OCI-M1 (cell line): Measurements from ENCODE around the gene TRIM58.

ENCODE experiments used
- DNase-seq: peaks from one replicate; lab custom pipeline; 2025; lab: John Stamatoyannopoulos, UW

Gene TRIM58

DNA sequence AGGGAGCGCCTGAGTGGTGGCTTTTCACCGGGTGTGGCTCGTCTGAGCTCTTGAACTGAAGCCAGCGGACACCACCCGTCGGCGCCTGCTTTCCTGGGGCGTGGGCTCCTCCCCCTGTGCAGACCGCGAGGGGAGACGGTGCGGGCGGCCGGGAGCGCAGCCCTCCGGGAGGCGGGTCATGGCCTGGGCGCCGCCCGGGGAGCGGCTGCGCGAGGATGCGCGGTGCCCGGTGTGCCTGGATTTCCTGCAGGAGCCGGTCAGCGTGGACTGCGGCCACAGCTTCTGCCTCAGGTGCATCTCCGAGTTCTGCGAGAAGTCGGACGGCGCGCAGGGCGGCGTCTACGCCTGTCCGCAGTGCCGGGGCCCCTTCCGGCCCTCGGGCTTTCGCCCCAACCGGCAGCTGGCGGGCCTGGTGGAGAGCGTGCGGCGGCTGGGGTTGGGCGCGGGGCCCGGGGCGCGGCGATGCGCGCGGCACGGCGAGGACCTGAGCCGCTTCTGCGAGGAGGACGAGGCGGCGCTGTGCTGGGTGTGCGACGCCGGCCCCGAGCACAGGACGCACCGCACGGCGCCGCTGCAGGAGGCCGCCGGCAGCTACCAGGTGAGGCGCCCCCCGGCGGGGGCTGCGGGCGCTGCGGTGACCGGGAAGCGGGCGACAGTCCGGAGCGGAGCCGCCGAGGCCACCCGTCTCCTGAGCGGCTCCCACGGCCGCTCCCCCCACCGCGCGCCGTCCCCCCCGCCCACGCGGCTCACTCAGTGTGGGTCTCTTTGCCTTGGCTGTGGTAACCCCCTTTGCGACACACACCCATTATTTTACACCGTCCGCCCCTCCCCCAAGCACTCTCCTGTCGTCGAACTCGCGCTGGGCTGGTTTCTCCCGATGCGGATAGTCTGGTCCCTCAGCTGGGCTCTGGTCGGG lies at the start of gene TRIM58:
Gene TRIM58, plus strand, starts transcription at position 119 of the 916 bp plus-strand sequence. Its CDS starts 60 bp downstream, at position 179.
- peak; percentile 94 for DNase-seq

GRCh38 chr1:247812637-247813036 lies 44.4 kb upstream of the TRIM58 start:
- no peak for DNase-seq

DNA sequence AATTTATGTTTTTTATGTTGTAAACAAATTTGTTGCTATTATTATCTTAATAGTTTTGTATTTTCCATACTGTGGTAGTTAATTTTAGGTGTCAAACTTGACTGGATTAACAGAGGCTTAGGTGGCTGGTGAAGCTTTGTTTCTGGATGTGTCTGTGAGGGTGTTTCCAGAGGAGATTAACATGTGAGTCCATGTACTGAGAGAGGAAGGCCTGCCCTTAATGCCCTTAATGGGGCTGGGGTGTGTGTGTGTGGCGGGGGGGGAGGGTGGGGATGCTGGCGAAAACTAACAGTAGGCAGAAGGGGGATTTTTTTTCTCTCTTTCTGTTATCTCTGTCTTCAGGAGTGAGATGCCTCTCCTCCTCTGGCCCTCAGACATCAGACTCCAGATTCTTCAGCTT lies 34.9 kb upstream of the TRIM58 start:
- no peak for DNase-seq

DNA sequence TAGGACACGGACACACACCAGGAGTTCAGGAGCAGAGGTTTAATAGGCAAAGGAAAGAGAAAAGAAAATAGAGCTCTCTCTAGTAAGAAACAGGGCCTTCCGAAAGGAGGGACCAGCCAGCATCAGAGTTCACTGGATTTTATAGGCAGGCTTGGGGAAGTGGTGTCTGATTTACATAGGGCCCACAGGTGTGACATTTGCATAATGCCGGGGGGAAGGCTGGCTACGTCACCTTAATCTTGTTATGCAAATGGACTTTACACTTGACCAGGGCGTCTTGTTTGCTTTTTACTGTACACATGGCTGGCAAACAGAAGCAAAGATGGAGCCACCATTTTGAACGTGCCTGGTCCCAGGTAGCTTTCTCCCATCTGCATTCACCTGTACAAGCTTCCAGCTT lies 33.0 kb upstream of the TRIM58 start, which contains the start of gene OR14A16:
Gene OR14A16, minus strand, starts transcription at position 97 of the 400 bp plus-strand sequence. CDS start 8,390 bp downstream, outside the sequence.
- DNase-seq = no peak

DNA sequence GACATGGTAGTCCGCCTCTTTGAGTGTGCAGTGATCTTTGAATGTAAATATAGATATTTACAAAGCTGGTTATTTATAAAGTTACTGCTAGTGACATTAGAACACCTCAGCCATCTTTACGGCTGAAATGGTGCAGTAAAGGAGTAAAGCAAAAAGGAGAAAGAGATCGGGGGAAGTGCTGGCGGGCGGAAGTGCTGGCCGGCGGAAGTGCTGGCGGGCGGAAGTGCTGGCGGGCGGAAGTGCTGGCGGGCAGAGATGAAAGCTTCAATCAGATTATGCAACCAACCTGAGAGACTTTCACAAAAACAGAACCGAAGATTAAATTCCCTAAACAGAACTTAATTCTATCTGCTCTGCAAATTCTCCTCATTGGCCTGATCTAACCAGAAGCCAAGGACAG lies 31.6 kb upstream of the TRIM58 start:
- no peak for DNase-seq

- no peak for DNase-seq
Measured at GRCh38 chr1:247829656-247830055, 27.3 kb upstream of the TRIM58 start.

- DNase-seq = no peak
Measured at GRCh38 chr1:247833601-247834000, 23.4 kb upstream of the TRIM58 start.

DNA sequence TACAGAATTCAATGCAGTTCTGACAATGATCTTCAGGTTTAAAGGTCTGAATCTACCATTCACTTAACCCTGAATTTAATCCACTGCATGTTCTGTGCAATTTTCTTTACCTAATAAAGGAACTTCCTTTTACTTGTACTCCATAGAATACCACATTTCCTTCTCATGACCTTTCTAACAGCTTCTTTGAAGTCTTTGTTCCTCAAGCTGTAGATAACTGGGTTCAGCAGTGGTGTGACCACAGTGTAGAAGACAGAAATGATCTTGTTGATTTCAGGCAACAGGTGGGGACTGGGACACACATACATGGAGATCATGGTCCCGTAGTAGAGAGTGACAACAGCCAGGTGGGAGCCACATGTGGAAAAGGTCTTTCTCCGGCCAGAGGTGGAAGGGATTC lies 16.2 kb upstream of the TRIM58 start:
- peak; percentile 43 for DNase-seq

GRCh38 chr1:247841796-247842195 lies 15.2 kb upstream of the TRIM58 start, which contains the start of gene OR11L1:
TSS of gene OR11L1 (minus strand) at chr1:247841896. CDS start at chr1:247841896, 0 bp downstream.
- no peak for DNase-seq

DNA sequence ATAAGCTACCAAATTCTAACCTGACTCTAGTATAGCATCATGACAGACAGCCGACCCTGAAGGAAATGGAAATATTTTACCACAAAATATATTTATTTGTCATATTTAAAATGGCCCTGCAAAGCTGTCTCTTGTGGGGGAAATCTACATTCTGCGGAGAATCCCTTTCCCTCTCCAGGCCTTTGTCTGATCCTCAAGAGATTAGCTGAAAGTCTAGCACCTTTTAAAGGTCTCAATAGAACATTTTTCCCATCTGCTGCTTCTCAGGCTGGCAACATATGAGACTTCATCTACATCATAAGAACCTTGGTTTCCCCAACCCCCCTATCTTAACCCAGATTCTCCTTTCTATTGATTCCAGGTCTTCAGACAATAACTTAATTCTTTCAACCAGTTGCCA lies 13.6 kb upstream of the TRIM58 start:
- no peak for DNase-seq

DNA sequence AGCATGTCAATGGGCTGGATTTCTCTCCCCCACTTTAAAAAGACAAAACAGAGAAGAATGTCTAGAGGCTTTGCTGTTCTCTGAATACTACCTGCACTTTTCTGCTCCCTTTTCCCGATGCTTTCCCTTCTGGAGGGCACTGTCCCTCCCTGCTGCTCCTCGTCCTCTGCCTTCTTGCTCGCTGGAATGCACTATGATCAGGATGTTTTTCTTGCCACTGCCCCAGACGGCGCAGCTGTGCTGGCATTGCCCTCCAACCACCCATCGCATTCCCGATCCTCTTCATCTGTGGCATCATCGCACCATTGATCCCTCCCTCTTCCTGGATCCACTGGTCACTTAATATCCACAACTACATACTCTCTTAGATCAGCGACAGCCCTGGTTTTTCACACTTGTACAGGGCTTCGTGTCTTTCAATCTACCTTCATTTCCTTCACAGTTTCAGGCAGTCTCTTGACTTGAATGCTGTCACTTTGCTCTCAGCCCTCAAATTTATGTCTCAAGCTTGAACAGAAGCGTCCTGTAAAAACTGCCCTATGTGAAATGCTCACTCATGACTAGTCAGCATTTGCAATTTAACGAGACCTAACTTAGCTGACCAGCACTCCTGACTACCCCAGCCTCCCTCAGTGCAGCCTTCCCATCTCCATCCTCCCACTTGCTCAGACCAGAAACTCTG lies 11.8 kb upstream of the TRIM58 start:
- no peak for DNase-seq

- DNase-seq = no peak
Measured at GRCh38 chr1:247845693-247846017, 11.3 kb upstream of the TRIM58 start.

GRCh38 chr1:247848346-247848745 lies 8.6 kb upstream of the TRIM58 start:
- DNase-seq = no peak

DNA sequence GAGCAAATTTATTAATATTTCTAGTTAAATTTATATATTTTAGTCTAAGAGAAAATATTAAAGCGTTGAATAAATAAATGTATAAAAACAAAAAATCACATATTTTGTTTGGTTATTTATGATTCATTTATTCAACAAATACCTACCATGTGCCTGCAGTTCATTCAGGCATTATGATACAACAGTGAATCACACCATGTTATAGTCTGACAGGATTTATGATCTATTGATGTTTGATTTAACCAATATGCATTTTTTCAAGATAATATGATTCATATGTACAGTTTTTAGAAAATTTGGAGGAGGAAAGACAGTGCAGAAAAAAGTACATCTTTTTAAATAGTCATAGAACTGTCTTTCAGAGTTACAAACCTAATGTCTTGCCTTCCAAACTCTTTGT lies 7.4 kb upstream of the TRIM58 start:
- no peak for DNase-seq

DNA sequence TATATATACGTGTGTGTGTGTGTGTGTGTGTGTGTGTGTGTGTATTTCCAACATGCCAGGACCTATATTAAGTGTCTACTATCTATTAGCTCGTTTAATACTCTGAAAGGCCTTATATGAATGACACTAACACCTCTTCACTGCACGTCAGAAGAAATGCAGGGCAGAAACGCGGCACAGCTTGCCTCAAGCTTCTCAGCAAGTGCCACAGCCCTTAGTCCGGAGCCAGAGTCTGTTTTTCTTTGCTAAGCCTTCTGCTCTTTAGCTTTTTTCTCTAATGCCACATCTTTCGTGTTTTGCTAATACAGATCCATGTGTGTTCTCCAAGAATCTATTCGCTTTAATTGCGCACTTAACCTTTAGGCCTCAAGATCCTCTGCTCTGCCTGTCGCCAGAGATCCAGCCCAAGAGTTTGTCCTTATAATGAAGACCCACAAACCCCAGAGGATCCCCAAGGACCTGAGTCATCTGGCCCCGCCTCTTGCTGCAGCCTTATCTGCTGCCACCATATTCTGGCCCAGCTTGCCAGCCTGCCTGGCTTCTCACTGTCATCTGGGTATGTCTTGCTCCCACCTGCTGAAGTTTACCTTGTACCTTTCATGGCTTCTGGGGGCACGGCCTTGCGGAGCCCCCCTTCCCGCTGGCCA lies 2.0 kb upstream of the TRIM58 start:
- DNase-seq = peak; percentile 92

DNA sequence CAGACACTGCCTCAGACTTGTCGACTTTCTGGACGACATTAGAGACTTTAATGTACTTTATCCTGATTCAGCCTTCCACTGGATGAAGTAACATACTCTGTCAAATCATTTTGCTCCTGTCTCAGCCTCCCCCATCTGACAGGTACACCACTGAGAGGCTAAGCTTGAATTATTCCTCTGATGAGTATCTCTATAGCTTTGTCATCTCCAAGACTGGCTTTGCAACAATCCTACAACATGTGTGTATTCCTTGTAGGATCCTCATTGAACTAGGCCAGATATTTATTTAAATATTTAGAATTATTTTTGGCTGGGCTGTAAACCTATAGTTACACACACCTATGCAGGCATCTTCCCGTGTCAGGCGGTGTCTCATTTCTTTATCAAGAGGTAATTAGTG lies 1.1 kb upstream of the TRIM58 start:
- DNase-seq = no peak

- DNase-seq = peak; percentile 73
Measured at GRCh38 chr1:247857985-247858619, 1.1 kb downstream of the TRIM58 start.

DNA sequence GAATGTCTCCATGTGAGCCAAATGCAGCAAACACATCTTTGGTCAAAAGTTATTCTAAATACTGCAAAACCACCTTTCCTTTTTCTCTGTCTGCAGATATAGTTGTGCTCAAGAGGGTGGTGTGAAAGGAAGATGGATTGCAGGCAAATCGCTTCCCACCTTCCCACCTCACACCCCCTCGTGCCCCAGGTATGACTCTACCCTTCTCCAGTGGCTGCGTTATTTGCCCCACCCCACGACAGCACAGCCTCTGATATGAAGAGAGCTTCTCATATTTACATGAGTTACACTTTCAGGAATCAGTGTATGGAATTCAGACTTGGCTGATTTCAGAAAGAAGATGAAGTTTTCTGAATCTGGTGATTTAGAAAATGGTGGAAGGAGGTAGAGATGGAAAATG lies 5.8 kb downstream of the TRIM58 start:
- no peak for DNase-seq

GRCh38 chr1:247864644-247865043 lies 7.7 kb downstream of the TRIM58 start:
- DNase-seq = no peak

DNA sequence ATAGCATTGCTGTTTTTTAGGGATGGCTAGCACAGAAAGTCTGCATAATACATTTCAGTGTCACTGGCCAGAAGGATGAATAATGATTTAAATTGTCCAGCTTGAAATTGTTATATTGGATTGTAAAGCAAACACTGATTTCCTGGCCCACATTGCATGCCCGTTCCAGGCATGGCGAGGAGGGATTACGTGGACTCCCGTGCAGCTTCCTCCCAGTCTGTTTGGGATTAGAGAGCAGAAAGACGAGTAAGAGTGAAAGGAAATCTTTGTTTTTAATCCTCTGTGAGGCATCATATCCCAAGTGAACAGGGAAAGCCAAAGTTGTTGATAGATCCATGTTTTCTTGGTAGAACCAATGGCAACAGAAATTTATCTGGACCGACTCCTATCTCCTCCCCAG lies 8.4 kb downstream of the TRIM58 start:
- no peak for DNase-seq

DNA sequence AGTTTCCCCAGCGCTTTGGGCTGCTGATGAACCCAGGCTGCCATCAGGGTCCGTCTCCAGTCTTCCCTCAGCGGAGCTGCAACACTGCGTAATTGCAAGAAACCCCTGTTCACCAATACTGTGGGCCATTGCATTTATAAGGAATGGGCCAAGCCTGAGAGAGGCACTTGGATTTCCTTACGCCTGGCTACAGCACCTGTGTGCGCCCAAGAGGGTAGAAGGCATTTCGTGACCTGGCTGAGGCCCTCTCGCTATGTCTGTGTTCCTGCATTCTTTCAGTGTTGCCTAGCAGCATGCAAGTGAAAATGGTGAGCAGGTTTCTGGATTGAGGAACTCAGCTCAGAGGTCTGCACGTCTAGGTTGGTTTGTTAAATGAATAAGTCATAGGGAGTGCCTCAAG lies 26.4 kb downstream of the TRIM58 start:
- DNase-seq = no peak

- DNase-seq = peak; percentile 29
Measured at GRCh38 chr1:247884797-247885413, 27.9 kb downstream of the TRIM58 start.
